ENCODE data around the gene ALOX15.
"Not testable (repeated sequence)": the region's sequence is repeated elsewhere in the genome, so short reads cannot be mapped to it uniquely, and the experiment has no call there.

Gene ALOX15

GRCh38 chr17:4631431-4631830 lies 10.0 kb downstream of the ALOX15 start:
- TF ChIP-seq CTCF (IDR thresholded peaks at IDR 0.05; ENCODE audit: low read depth, low read length, missing control alignments): no peak
- no peak overlapping the region for H3K4me3 ChIP-seq (ENCODE audit: low read depth, low read length)
- in situ Hi-C loops (cut with HindIII; ENCODE audit: low sequenced_read_pairs): no loop called here
- no peak for DNase-seq (ENCODE audit: low read depth)

- DNase-seq (ENCODE audit: low read depth): no peak
- no peak overlapping the region for H3K4me3 ChIP-seq (ENCODE audit: low read depth, low read length)
- TF ChIP-seq CTCF (IDR thresholded peaks at IDR 0.05; ENCODE audit: low read depth, low read length, missing control alignments): no peak
- in situ Hi-C loops (cut with HindIII; ENCODE audit: low sequenced_read_pairs): no loop called here
Observed at GRCh38 chr17:4626734-4627256, 14.7 kb downstream of the ALOX15 start.

GRCh38 chr17:4625181-4625617 lies 16.3 kb downstream of the ALOX15 start:
- in situ Hi-C loops (cut with HindIII; ENCODE audit: low sequenced_read_pairs): no loop called here
- no peak for DNase-seq (ENCODE audit: low read depth)
- no peak for TF ChIP-seq CTCF (IDR thresholded peaks at IDR 0.05; ENCODE audit: low read depth, low read length, missing control alignments)
- no peak overlapping the region for H3K4me3 ChIP-seq (ENCODE audit: low read depth, low read length)

- H3K4me3 ChIP-seq (ENCODE audit: low read depth, low read length); in situ Hi-C loops (cut with HindIII; ENCODE audit: low sequenced_read_pairs); DNase-seq (ENCODE audit: low read depth): not testable (repeated sequence)
Observed at GRCh38 chr17:4624451-4624911, 17.0 kb downstream of the ALOX15 start.

GRCh38 chr17:4623249-4623648 lies 18.2 kb downstream of the ALOX15 start:
- no peak for TF ChIP-seq CTCF (IDR thresholded peaks at IDR 0.05; ENCODE audit: low read depth, low read length, missing control alignments)
- no peak overlapping the region for H3K4me3 ChIP-seq (ENCODE audit: low read depth, low read length)
- in situ Hi-C loops (cut with HindIII; ENCODE audit: low sequenced_read_pairs): no loop called here
- no peak for DNase-seq (ENCODE audit: low read depth)

GRCh38 chr17:4622375-4622774 lies 19.1 kb downstream of the ALOX15 start:
- in situ Hi-C loops (cut with HindIII; ENCODE audit: low sequenced_read_pairs): no loop called here
- DNase-seq (ENCODE audit: low read depth): no peak
- H3K4me3 ChIP-seq (ENCODE audit: low read depth, low read length): no peak overlapping the region
- no peak for TF ChIP-seq CTCF (IDR thresholded peaks at IDR 0.05; ENCODE audit: low read depth, low read length, missing control alignments)

- in situ Hi-C loops (cut with HindIII; ENCODE audit: low sequenced_read_pairs): no loop called here
- H3K4me3 ChIP-seq (ENCODE audit: low read depth, low read length): no peak overlapping the region
- TF ChIP-seq CTCF (IDR thresholded peaks at IDR 0.05; ENCODE audit: low read depth, low read length, missing control alignments): no peak
Observed at GRCh38 chr17:4620531-4621101, 20.9 kb downstream of the ALOX15 start.

More at GRCh38 chr17:4620531-4621101, 20.9 kb downstream of the ALOX15 start:
- no peak for DNase-seq (ENCODE audit: low read depth)

Measured in astrocyte of the cerebellum (primary cell).